Natural killer cell (primary cell): ENCODE data around the gene KIAA1671. TPM values are rescaled to one million over a fixed set of nuclear protein-coding genes. Genes with fewer than 3 reads are reported as not detected.

ENCODE experiments used
- ATAC-seq, 3 donors: fragments of 150-1000 bp in 2 of 3; fragments of 200-7000 bp in 1 of 3; cut with Tn5 transposase; 1 replicate in 1 of 3; 2 replicates in 2 of 3; pipeline ENCODE4 v1.10.0; 2021; ENCODE audit warnings: mild to moderate bottlenecking in 2 of 3, moderate library complexity in 2 of 3
- DNase-seq, 2 donors: peaks; one replicate each; pipeline versions ENCODE4 v3.0.0 to v3.0.0-alpha.2; 2013 to 2021; ENCODE audit warnings: mixed read lengths in 1 of 2
- H3K27ac ChIP-seq: one replicate; pipeline ENCODE4 v1.5.1; 2013; ENCODE audit warnings: mild to moderate bottlenecking, low read length
- H3K27me3 ChIP-seq: one replicate; pipeline ENCODE4 v1.6.1; 2013; ENCODE audit warnings: low read length; ENCODE audit not compliant: control insufficient read depth, insufficient read depth
- H3K36me3 ChIP-seq: one replicate; pipeline ENCODE4 v1.6.1; 2013; ENCODE audit warnings: low read length; ENCODE audit not compliant: control insufficient read depth, insufficient read depth
- H3K4me1 ChIP-seq: one replicate; pipeline ENCODE4 v1.6.1; 2013; ENCODE audit warnings: low read length; ENCODE audit not compliant: control insufficient read depth, insufficient read depth
- H3K4me3 ChIP-seq: one replicate; pipeline ENCODE4 v1.5.1; 2013; ENCODE audit warnings: low read length
- H3K9me3 ChIP-seq: one replicate; pipeline ENCODE4 v1.6.1; 2013; ENCODE audit warnings: low read length; ENCODE audit not compliant: control insufficient read depth, insufficient read depth
- H3K27ac Mint-ChIP-seq, 2 donors: one replicate each; pipeline ENCODE4 v1.8.0; 2022; ENCODE audit warnings: mild to moderate bottlenecking in 2 of 2, mixed read lengths in 2 of 2, moderate library complexity in 1 of 2
- H3K27me3 Mint-ChIP-seq, 2 donors: one replicate each; pipeline ENCODE4 v1.8.0; 2022; ENCODE audit warnings: low read depth in 2 of 2, mixed read lengths in 2 of 2
- H3K36me3 Mint-ChIP-seq: one replicate; pipeline ENCODE4 v1.8.0; 2022; ENCODE audit warnings: mixed read lengths
- H3K4me1 Mint-ChIP-seq, 2 donors: one replicate each; pipeline ENCODE4 v1.8.0; 2022; ENCODE audit warnings: mixed read lengths in 2 of 2
- H3K4me3 Mint-ChIP-seq: one replicate; pipeline ENCODE4 v1.8.0; 2022; ENCODE audit warnings: mild to moderate bottlenecking, moderate library complexity, mixed read lengths
- H3K9me3 Mint-ChIP-seq, 2 donors: one replicate each; pipeline ENCODE4 v1.8.0; 2022; ENCODE audit warnings: mixed read lengths in 2 of 2
- CTCF ChIP-seq: fragments of 200-600 bp; IDR thresholded peaks from one replicate; pipeline ENCODE4 v1.8.0; 2022; ENCODE audit warnings: antibody characterized with exemption
- WGBS: methylation state at CpG from one replicate; pipeline ENCODE4 v1.1.7; 2013; ENCODE audit warnings: missing lambda C conversion rate; ENCODE audit not compliant: insufficient coverage; 5-methylcytosine and 5-hydroxymethylcytosine counted together
- intact Hi-C: fragments of 100-400 bp; cut with micrococcal nuclease; formaldehyde crosslinking; loops from one replicate; pipeline ENCODE4 v1.14.2; 2022
- total RNA-seq, 4 donors: library from RNA; stranded (reverse); fragments of 120-200 nt in 1 of 4; gene quantifications; one replicate each; pipeline versions ENCODE4 v1.2.3 to v1.2.4, GENCODE V29; 2013 to 2022

KIAA1671 gene
- total RNA-seq, 3 donors from 2014 or later (not counting 1 experiment from before 2014, with no cell fraction given) = 3.6 to 24.0 (median 7.3) TPM

- no peak overlapping the region for H3K27ac Mint-ChIP-seq
- intact Hi-C loops = no loop called here
Measured at GRCh38 chr22:24965822-24966626, 13.5 kb downstream of the KIAA1671 start.

DNA sequence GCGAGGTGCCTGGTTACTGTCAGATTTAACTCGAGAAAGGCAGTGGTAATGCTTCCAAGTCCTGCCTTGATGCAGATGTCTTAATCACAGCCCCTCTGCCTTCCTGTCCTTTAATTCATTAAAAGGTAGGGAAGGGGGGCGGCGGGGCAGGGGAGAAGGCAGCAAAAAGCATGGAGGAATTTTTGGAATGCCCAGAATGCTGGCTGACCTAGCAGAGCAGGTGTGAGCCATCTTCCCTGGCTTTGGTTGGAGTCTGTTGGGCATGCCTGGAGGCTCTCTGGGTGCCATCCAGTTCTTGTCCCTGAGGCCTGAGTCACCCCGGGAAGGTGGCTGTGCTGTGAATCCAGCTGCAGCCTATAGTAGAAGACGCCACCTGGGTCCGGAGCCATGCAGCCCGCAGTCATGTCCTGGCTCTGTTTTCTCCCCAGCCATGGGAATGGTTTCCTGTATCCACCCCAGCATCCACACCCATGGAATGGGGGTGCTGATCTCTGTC is 15.6 kb downstream of the KIAA1671 start:
- Histone ChIP-seq H3K36me3 (no peaks in the 10 kb centered on the region), H3K4me1 (peaks cover 5% of the 10 kb centered on the region), H3K27me3 (no peaks in the 10 kb centered on the region), H3K27ac (no peak overlapping the region), H3K4me3 (no peak overlapping the region), H3K9me3 (no peaks in the 10 kb centered on the region)
- H3K4me1 Mint-ChIP-seq = peaks cover 0 to 5% of the 10 kb centered on the region in 2 donors
- no peak for TF ChIP-seq CTCF
- no peaks in the 10 kb centered on the region for H3K36me3 Mint-ChIP-seq
- no peak overlapping the region for H3K4me3 Mint-ChIP-seq
- ATAC-seq = no peak
- WGBS = 97% methylated on average over 8 of the region's 8 CpGs
- no peak overlapping the region for H3K27ac Mint-ChIP-seq
- intact Hi-C loops = no loop called here
- no peak for DNase-seq
- no peaks in the 10 kb centered on the region for H3K9me3 Mint-ChIP-seq
- no peaks in the 10 kb centered on the region for H3K27me3 Mint-ChIP-seq

More at GRCh38 chr22:24965822-24966626, 13.5 kb downstream of the KIAA1671 start:
- ATAC-seq (no peak), DNase-seq (no peak)
- Mint-ChIP-seq H3K4me3 (no peak overlapping the region), H3K27me3 (no peaks in the 10 kb centered on the region), H3K36me3 (no peaks in the 10 kb centered on the region), H3K9me3 (no peaks in the 10 kb centered on the region), H3K4me1 (peaks cover 7 to 13% of the 10 kb centered on the region in 2 donors)
- H3K4me3 ChIP-seq = no peak overlapping the region
- no peaks in the 10 kb centered on the region for H3K36me3 ChIP-seq
- H3K4me1 ChIP-seq = peaks cover 8% of the 10 kb centered on the region
- no peaks in the 10 kb centered on the region for H3K27me3 ChIP-seq
- H3K27ac ChIP-seq = no peak overlapping the region
- H3K9me3 ChIP-seq = no peaks in the 10 kb centered on the region
- WGBS = 95% methylated on average over 9 of the region's 9 CpGs
- TF ChIP-seq CTCF = no peak

- no peaks in the 10 kb centered on the region for H3K9me3 ChIP-seq
- Mint-ChIP-seq H3K27ac (no peak overlapping the region), H3K27me3 (no peaks in the 10 kb centered on the region), H3K9me3 (no peaks in the 10 kb centered on the region), H3K4me1 (no peaks in the 10 kb centered on the region), H3K4me3 (no peak overlapping the region), H3K36me3 (no peaks in the 10 kb centered on the region)
- TF ChIP-seq CTCF = no peak
- no peak overlapping the region for H3K4me3 ChIP-seq
- no peaks in the 10 kb centered on the region for H3K4me1 ChIP-seq
- no peak overlapping the region for H3K27ac ChIP-seq
- H3K36me3 ChIP-seq = no peaks in the 10 kb centered on the region
- no peak for ATAC-seq
- DNase-seq = no peak
- WGBS = 81% methylated on average over 12 of the region's 12 CpGs
- intact Hi-C loops = no loop called here
- H3K27me3 ChIP-seq = no peaks in the 10 kb centered on the region
Measured at GRCh38 chr22:24969560-24970301, 17.2 kb downstream of the KIAA1671 start.
